ENCODE results near the gene IRAK3. TPM values are rescaled to one million over a fixed set of nuclear protein-coding genes. Genes with fewer than 3 reads are reported as not detected.

IRAK3 gene
- total RNA-seq, 1 donor = 21.4 TPM

- TF ChIP-seq, protein P1, sequence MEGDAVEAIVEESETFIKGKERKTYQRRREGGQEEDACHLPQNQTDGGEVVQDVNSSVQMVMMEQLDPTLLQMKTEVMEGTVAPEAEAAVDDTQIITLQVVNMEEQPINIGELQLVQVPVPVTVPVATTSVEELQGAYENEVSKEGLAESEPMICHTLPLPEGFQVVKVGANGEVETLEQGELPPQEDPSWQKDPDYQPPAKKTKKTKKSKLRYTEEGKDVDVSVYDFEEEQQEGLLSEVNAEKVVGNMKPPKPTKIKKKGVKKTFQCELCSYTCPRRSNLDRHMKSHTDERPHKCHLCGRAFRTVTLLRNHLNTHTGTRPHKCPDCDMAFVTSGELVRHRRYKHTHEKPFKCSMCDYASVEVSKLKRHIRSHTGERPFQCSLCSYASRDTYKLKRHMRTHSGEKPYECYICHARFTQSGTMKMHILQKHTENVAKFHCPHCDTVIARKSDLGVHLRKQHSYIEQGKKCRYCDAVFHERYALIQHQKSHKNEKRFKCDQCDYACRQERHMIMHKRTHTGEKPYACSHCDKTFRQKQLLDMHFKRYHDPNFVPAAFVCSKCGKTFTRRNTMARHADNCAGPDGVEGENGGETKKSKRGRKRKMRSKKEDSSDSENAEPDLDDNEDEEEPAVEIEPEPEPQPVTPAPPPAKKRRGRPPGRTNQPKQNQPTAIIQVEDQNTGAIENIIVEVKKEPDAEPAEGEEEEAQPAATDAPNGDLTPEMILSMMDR (IDR thresholded peaks at IDR 0.05; ENCODE audit: insufficient read depth, low read length) = no peak
- no peak for DNase-seq (ENCODE audit: low read depth)
- H3K4me3 ChIP-seq (ENCODE audit: low read depth, low read length) = no peak overlapping the region
Measured at GRCh38 chr12:66270613-66271012, 81.6 kb downstream of the IRAK3 start.

GRCh38 chr12:66272650-66273049 lies 83.6 kb downstream of the IRAK3 start:
- DNase-seq (ENCODE audit: low read depth) = no peak
- TF ChIP-seq, protein P1 (IDR thresholded peaks at IDR 0.05; ENCODE audit: insufficient read depth, low read length) = no peak
- H3K4me3 ChIP-seq (ENCODE audit: low read depth, low read length) = no peak overlapping the region

DNA sequence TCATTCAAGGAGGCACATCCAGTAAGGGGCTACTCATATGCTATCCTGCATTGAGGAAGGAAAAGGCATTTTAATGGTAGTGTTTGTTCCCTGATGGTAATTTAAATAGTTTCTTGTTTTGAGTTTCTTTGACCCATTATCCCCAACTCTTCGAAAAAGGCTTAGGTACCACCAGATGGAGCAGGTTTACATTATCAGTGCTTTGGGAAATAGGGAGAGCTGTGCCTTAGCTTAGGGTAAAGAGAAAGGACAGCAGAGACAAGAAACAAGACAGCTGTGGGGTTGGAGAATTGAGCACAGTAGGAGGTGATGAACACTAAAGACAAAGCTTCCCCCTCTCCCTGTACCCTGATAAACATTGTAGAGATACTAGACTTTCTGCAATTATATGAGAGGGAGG lies 84.1 kb downstream of the IRAK3 start:
- TF ChIP-seq, protein P1 (IDR thresholded peaks at IDR 0.05; ENCODE audit: insufficient read depth, low read length) = no peak
- peak; percentile 3 for DNase-seq (ENCODE audit: low read depth)
- no peak overlapping the region for H3K4me3 ChIP-seq (ENCODE audit: low read depth, low read length)

DNA sequence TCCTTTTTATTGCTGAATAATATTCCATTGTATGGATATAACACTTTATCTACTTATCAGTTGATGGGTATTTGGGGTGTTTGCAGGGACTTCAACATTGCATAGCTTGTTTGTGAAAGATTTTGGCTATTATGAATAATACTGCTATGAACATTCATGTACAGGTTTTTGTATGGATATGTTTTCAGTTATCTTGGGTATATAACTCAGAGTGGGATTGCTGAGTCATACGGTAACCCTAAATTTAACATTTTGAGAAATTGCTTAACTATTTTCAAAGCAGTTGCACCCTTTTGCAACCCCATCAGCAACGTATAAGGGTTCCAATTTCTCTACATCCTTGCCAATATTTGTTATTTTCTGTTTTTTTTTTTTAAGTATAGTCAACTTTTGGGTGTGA lies 86.0 kb downstream of the IRAK3 start:
- TF ChIP-seq, protein P1 (IDR thresholded peaks at IDR 0.05; ENCODE audit: insufficient read depth, low read length) = no peak
- DNase-seq (ENCODE audit: low read depth) = no peak
- H3K4me3 ChIP-seq (ENCODE audit: low read depth, low read length) = no peak overlapping the region

DNA sequence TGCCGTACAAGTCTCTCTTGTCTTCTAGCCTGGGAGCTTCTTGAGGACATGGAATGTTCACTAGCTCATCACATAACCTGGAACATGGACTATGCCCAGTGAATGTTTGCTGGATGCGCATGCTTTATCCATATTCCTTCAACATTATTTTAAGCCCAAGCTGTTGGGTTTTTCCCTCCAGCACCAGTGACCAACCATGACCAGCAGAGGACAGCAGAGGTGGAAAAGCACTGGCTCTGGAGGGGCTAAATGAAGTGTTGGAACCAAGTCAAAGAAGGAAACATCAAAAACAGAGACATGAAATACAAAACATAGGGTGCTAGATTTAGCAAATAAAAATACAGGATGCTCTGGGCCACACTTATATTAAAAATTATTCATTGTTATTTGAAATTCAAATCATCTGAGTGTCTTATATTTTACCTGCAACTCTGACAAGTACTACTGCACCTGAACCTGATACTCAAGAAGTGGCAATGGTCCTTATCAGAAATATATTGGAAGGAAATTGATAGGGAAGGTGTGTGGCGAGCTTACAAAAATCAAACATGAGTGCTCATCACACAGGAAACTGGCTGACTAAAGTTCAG lies 90.2 kb downstream of the IRAK3 start:
- TF ChIP-seq, protein P1 (IDR thresholded peaks at IDR 0.05; ENCODE audit: insufficient read depth, low read length) = peak; percentile 79
- peak; percentile 31 for DNase-seq (ENCODE audit: low read depth)

GRCh38 chr12:66280561-66280960 lies 91.5 kb downstream of the IRAK3 start:
- no peak overlapping the region for H3K4me3 ChIP-seq (ENCODE audit: low read depth, low read length)
- TF ChIP-seq, protein P1 (IDR thresholded peaks at IDR 0.05; ENCODE audit: insufficient read depth, low read length) = no peak
- DNase-seq (ENCODE audit: low read depth) = no peak

More for the DNA sequence above, 90.2 kb downstream of the IRAK3 start:
- no peak overlapping the region for H3K4me3 ChIP-seq (ENCODE audit: low read depth, low read length)

GRCh38 chr12:66282244-66282643 lies 93.2 kb downstream of the IRAK3 start:
- TF ChIP-seq, protein P1 (IDR thresholded peaks at IDR 0.05; ENCODE audit: insufficient read depth, low read length) = no peak
- no peak for DNase-seq (ENCODE audit: low read depth)
- no peak overlapping the region for H3K4me3 ChIP-seq (ENCODE audit: low read depth, low read length)
